Gastroesophageal sphincter (tissue), 3 donors: Measurements from ENCODE around the gene ALDH3A2.

Source experiments
- POLR2A ChIP-seq, 2 donors: fragments of 450-650 bp; IDR thresholded peaks; one replicate each; pipeline ENCODE4 v1.6.1; 2017; ENCODE audit warnings: antibody characterized with exemption in 2 of 2, mild to moderate bottlenecking in 2 of 2, moderate library complexity in 1 of 2
- TF ChIP-seq, protein P1 (sequence below), 4 experiments: fragments of 200-600 bp in 2 of 4; fragments of 450-650 bp in 2 of 4; sonication (generic) in 1 of 4; IDR thresholded peaks; one replicate each; pipeline ENCODE4 v1.5.1; 2017 to 2019; ENCODE audit warnings: antibody characterized with exemption in 4 of 4, mild to moderate bottlenecking in 2 of 4, moderate library complexity in 2 of 4

DNA sequence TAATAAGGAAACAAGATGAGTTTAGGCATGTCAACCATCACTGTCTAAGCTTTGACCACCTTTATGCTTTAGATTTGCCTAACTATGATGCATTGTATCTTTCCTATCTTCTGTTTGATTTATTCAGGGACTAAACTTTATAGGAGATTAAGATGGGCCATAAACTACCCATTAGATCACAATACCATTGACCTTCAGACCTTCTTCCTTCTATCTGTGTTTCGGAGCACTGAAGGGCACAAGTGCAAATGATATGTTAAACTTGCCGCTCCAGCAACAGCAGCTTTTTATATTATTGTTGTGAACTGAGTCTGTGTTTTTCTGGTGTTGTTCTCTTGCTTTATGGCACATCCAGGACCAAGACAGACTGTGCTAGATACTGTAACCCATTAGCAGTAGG lies 16.6 kb upstream of the ALDH3A2 start:
- TF ChIP-seq, protein P1, sequence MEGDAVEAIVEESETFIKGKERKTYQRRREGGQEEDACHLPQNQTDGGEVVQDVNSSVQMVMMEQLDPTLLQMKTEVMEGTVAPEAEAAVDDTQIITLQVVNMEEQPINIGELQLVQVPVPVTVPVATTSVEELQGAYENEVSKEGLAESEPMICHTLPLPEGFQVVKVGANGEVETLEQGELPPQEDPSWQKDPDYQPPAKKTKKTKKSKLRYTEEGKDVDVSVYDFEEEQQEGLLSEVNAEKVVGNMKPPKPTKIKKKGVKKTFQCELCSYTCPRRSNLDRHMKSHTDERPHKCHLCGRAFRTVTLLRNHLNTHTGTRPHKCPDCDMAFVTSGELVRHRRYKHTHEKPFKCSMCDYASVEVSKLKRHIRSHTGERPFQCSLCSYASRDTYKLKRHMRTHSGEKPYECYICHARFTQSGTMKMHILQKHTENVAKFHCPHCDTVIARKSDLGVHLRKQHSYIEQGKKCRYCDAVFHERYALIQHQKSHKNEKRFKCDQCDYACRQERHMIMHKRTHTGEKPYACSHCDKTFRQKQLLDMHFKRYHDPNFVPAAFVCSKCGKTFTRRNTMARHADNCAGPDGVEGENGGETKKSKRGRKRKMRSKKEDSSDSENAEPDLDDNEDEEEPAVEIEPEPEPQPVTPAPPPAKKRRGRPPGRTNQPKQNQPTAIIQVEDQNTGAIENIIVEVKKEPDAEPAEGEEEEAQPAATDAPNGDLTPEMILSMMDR (IDR thresholded peaks at IDR 0.05) = no peak
- no peak for TF ChIP-seq POLR2A (IDR thresholded peaks at IDR 0.05)
